ENCODE data around the gene WDR46.

The WDR46 gene

DNA sequence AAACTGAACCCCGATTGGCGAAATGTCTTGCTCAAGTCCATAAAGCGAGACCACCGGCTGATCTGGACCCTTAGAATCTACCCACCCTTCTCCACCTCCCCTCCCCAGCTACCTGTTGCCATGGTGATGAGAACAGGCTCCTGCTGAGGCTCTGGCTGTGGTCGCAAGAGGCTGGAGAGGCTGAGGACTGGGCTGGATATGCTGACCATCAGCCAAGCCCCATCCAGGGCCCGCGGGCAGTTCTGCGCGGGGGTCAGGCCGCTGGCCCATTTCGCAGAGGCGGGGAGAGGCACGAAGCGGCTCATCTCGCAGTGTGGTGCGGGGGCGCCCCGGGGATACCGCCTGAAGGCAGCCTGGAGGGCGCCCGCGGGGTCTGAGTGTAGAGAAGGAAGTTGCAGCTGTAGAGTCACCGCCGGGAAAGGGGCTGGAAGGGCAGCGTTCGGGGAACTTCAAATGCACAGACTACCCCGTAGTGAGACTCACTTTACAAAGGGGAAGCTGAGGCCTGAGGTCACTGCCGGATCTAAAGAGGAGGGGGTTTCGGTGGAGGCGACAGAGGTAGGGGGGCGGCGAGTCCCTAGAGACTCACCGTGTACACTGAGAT, 24.2 kb upstream of the WDR46 start:
- no peak for DNase-seq

DNA sequence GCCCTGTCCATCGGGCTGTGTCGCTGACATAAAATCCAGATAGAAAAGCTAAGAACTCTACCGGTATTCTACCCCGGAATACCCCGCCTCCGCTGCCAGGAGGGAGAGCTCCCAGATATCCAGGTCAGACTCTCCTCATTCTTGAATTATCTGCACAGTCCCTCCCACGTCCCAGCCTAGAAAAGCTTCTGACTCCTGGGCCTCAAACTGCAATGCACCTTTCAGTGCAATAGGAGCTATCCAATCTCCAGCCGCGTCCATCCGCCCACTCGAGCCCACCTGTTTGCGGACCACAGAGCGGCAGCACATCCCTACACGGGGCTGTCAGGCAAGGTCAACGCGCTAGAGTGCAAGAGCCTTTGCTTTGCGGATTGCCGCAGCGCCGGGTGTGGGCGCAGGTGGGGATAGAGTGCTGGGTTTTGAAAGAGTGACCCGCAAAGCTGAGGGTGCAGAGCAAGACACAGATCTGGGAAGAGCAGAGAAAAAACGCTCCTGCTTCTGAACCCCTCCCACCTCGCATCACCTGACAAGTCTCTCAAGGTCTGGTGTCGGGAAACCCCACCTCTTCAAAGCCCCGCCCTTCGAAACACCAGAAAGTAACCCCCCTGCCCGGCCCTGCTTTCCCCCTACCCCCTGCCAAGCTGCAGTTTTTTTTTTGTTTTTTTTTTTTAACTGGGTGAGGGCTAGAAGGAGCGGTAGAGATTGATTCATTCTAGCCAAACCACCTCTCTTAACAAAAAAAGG, 23.5 kb upstream of the WDR46 start:
- DNase-seq, result peak; percentile 89

DNA sequence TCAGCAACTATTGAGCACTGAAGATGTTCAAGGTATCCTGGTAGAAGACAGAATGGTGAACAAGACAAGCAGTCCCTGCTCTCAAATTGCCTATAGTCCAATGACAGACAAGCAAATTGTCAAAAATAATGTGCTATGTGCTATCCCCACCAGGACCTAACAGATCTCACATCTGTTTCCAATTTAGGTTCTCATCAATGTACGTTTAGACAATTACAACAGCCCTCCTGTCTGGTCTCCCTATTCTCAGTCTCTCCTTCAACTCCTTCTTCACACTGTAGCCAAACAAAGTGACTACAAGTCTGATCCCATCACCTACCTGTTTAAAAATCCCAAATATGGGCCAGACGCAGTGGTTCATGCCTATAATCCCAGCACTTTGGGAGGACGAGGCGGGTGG, 17.3 kb upstream of the WDR46 start:
- no peak for DNase-seq

DNA sequence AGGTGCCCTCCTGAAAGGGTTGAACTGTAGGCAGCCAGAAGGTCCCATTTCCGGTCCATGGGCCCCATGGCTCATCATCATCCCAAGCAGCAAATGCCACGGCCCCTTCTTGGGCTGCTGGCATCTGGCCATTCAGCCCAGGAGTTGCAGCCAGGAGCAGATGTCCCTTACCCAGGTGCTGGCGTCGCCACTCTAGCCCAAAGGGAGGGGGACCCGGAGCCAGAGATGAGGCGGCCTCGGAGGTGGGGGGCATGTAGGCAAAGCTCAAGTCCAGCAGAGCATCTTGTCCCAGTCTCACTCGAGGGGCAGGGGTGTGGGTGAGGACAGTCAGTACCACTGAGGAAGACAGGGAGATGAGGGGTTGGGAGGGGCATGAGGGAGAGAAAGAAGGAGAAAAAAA, 16.0 kb upstream of the WDR46 start:
- no peak for DNase-seq

GRCh38 chr6:33304216-33304615, 15.2 kb upstream of the WDR46 start:
- DNase-seq, result no peak

GRCh38 chr6:33301877-33302276, 12.8 kb upstream of the WDR46 start:
- no peak for DNase-seq

DNA sequence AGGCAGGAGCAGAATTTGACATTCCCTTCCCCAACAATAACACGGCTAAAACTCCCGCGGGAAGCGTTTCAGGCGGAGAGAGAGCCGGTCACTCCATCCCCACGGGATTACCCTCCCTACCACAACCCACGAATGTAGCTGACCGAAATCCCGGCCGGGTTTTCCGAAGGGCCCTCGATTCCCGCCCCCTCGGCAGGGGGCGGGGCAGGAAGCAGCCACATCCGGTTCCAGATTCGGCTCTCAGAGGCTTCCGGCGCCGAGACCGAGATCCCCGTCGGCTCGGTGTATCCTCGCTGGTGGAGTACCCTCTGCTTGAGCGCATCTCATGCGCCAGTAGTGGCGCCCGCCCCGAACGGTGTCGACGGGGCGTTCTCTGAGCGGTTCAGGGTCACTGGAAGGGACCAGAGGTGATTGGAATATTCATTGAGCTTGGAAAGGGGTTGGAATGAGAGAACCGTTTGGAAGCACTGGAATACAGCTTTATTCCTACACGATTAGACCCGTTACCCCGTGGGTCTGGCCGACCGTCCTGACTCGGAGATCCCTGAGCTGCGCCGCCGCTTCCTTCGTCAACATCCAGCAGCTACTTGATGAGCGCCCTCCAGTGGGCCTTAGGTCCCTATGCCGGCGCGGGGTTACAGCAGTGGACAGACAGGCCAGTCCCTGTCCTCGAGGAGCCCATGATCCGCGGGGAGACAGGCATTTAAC, 10.4 kb upstream of the WDR46 start:
- peak; percentile 91 for DNase-seq

DNA sequence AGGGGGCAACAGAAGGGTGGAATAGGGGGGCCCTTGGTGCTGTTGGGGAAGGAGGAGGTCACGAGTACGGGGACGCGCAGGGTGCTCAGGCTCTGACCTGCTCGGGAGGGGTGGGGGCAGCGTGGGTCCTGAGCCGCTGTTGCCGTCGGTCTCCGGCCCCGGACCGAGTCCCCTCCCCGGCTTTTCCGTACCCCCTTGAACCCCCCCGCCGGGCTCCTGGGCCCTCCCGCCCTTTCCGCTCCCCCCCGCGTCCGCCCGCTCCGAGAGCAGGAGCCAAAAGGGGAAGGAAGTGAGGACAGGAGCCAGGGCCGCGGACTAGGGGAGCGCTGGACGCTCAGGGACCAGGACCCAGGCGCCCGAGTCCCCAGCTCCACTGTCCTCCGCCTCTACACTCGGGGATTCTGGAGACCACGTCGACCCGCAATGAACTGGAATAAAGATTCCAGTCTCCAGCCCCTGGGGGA, 9.8 kb upstream of the WDR46 start, which contains the start of gene RGL2:
Gene RGL2, minus strand, starts transcription at position 170 of the 464 bp plus-strand sequence. CDS start 332 bp downstream, outside the sequence.
- peak; percentile 47 for DNase-seq

GRCh38 chr6:33297956-33298772, 9.1 kb upstream of the WDR46 start:
- no peak for DNase-seq

DNA sequence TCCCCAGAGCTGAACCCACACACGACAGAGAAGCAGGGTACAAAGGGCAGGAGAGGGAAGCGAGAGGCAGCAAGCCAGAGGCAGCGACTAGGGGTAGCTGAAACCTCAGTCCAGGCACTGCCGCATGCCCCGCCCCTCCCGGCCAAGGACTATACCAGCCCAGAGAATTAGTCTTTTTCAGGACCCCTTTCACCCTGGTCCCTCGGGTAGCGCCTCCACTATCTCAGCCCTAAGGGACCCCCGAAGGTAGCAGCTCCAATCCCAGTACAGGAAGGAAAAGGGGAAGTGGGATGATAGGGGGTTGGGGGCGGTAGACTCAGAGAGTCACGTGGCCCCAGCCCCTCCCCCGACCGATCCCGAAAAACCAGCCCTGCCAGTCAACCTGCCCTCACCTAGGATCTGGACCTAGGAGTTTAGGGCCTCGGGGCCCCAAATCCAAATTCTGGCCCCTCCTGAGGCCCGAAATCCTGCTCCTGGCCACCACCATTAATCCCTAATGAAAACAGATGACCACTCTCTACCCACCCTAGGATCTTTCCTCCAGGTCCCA, 8.4 kb upstream of the WDR46 start:
- DNase-seq, result no peak

- no peak for DNase-seq
Observed at GRCh38 chr6:33296797-33297405, 7.9 kb upstream of the WDR46 start.

DNA sequence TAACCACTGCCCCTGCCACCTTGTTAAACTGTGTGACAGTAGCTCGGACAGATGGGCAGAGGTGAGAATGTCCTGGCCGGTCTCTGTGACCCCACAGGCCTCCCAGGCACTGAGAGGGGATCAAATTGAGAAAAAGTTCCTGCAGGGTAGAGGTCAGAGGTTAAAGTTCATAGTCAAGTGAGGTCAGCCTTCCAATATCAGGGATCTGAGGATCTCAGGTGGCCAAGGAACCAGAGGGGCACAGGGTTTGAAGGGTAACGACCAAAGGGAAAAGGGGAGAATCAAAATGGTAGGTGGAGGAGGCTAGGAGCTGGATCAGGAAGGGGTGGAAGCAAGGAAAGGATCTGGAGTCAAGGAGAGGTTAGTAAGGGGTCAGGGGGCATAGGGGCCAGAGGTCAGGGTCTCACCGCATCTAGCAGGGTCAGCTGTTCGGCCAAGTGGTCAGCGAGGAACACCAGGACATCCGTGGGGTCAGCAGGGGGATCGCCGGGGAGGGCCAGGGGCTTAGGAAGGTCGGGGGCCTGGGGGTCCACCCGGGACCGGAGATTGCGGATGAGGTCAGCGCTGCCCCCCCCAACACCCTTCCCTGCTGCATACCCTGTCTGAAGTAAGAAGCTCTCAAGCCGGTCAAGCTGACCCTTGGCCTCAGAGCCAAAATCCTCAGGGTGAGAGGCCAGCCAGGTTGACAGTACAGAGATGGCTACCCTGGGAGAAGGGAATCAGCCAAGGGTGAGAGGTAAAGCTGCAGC, 6.8 kb upstream of the WDR46 start:
- no peak for DNase-seq

DNA sequence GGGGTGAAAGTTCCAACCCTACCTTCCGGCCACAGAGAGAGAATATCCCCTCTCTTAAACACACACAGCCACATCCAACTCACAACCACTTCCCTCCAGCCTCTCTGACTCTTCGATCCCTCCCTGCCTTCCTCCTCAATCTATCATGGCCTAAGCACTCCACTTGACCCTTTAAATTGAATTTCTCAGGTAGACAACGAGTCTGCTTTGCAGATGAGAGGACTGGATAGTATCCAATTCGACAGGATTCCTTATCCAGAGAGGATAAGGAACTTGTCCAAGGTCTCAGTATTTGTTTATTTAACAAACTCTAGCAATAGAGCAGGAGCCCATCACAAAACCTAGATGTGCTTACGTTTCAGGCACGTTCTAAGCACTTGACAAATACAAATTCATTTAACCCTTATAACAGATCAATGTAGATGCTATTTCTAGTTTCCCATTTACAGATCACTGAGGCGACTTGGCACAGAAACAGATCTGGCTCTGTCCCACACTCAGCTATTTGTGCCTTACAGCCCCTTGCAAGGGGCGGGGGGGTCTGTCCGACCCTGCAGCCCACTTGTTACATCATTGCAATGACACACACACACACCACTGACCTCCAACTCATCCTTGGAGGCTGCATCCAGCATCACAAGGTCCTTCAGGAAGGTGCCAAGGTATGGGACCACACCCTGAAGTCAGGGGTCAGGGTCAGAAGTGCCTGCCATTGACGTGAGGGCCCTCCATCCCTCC, 5.2 kb upstream of the WDR46 start:
- DNase-seq, result no peak

DNA sequence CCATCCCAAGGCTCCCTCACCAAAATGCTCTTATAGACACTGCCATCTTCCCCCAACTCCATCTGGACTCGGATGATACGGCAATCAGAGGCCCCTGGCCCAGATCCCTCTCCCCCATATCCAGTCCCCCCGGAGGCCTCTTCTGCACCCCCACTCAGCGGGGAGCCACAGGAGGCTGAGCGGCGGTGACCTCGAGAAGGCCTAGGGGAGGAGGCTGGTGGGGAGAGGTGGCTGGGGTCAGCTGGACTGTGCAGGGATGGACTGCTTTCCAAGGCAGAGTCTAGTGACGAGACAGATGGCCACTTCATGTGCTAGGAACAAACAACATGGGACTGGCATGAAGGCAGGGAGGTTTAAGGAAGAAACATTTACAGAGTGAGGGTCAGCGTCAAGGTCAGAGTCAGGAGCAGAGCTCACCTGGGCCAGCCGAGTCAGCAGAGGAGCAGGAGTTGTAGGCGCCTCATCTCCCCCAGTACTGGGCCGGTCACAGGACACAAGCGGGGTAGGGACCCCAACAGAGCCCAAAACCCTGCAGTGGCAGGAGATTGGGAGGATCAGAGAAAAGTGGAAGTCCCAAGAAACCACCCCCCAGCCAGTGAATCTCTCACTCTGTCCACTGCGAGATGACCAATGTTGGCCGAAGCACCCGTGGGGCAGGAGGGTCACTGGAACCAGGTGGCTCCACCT, 4.1 kb upstream of the WDR46 start:
- DNase-seq, result no peak

- no peak for DNase-seq
Observed at GRCh38 chr6:33290459-33290858, 1.4 kb upstream of the WDR46 start.

DNA sequence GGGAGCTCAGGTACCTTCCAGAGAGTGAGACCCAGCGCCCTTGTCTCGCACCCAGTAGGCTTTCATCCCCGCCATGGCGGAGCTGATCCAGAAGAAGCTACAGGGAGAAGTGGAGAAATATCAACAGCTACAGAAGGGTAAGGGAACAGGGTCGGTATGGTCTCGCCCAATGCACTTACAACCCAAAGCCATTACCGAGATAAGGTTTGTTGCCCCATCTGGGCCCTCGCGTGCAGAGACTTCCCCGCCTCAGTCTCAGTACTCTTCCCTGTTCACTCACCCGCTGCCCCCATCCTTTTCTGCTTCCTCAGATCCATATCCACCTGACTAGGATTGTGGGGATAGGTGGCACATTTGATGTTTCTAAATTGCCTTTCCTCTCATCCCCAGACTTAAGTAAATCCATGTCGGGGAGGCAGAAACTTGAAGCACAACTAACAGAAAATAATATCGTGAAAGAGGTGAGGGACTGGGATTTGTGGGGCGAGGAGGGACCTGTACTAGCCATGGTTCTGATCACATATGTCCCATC, 811 bp upstream of the WDR46 start:
- no peak for DNase-seq

DNA sequence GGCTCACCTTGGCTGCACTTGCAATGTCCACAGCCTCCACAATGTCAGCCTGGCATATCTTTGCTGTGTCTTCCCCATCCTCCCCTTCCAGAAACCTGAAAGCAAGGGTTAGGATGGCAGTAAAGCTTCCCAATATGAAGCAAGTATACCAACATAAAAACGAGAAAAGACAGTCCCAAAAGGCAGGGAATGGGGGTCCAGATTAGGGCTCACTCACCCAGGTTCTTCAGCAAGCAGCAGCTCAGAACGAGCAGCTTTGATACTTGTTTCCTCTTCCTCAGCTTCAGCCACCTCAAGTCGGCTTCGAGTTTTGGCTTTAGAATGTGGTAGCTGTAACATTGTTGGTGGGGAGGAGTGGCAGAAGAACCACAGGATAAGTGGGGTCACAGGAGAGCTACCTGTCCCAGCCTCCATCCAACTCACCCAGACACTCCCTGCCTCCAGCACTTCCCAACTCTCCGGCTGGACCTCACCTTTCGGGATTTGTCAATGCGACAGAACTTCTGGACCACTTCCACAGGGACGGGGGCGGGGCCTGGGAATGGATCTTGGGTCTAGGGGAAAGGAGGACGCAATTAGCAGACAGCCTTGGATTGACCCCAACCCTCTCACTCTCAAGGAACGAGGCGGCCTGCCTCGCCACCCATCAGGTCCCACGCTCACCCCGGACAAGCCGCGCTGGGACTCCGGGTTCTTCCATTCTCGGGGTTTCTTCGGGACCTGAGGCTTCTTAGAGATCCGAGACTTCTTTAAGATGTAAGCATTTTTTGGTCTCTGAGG, 708 bp downstream of the WDR46 start:
- DNase-seq, result no peak

DNA sequence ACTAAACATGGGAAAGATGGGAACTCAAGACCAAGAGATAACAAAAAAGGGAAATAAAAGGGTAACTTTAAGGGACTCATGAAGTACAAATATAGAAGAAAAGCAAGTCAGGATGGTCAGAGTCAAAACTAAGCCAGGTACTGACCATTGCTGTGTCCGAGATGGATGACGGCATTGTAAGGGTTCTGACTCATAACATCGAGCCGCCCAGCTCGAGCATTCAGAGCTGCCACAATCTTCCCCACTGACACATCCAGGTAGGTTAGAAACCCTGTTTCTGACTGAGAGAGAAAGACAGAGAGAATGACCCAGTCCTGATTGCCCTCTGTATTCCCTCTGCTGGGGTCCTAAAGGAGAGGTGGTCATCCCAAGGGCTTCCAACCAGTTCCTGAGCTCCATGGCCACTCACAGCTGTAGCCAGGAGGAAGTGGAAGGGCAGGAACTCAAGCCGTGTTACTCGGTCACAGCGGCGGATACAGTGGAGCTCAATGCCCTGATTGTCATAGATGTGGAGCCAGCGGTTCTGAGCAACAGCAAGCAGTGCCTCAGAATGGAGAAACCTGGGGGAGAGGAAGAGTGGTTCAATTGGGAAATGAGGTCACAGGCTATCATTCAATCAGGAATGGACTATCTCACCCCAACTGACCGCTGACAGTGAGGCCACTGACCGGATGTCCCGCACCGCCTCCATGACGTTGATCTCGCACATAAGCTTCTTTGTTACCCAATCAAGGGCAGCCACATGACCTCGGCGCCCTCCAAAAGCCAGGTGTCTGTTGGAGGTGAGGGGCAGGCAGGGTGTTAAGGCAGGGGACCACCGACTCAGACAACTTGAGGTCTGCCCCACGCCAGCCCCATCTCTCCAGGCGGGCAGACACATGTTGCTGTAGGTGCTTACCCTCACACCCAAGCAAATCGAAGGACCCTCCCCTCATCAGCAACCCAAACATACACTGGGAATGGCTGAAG, 1.8 kb downstream of the WDR46 start:
- no peak for DNase-seq

All from NCI-H2171 (cell line).